Endodermal cell (in vitro differentiated cells): Measurements from ENCODE around the gene HUS1B. TPM values are rescaled to one million over a fixed set of nuclear protein-coding genes. Genes with fewer than 3 reads are reported as not detected.

Experiments used
- DNase-seq: peaks from one replicate; pipeline ENCODE4 v3.0.0-alpha.2; 2017
- H3K27ac ChIP-seq: 2 replicates; pipeline ENCODE4 v1.5.1; 2013; ENCODE audit warnings: mild to moderate bottlenecking, low read depth, low read length, moderate library complexity
- H3K27me3 ChIP-seq: 2 replicates; pipeline ENCODE4 v1.6.1; 2013; ENCODE audit warnings: mild to moderate bottlenecking, low read length, moderate library complexity; ENCODE audit not compliant: insufficient read depth, control insufficient read depth, poor library complexity, severe bottlenecking
- H3K36me3 ChIP-seq: 2 replicates; pipeline ENCODE4 v1.7.0; 2013; ENCODE audit warnings: mild to moderate bottlenecking, low read length, moderate library complexity; ENCODE audit not compliant: control insufficient read depth, insufficient read depth
- H3K4me1 ChIP-seq: one replicate; pipeline ENCODE4 v1.7.0; 2013; ENCODE audit warnings: low read length; ENCODE audit not compliant: control insufficient read depth, insufficient read depth
- H3K4me3 ChIP-seq: 2 replicates; pipeline ENCODE4 v1.5.1; 2013; ENCODE audit warnings: mild to moderate bottlenecking, low read length, moderate library complexity
- H3K9ac ChIP-seq: 2 replicates; pipeline ENCODE4 v1.6.1; 2013; ENCODE audit warnings: mild to moderate bottlenecking, low read length, moderate library complexity; ENCODE audit not compliant: poor library complexity, severe bottlenecking; ENCODE audit errors: extremely low read depth
- H3K9me3 ChIP-seq: 2 replicates; pipeline ENCODE4 v1.6.1; 2013; ENCODE audit warnings: mild to moderate bottlenecking, low read length, moderate library complexity; ENCODE audit not compliant: control insufficient read depth
- H3K27ac Mint-ChIP-seq: 2 replicates; pipeline ENCODE4 v1.8.0; 2020; ENCODE audit warnings: mixed read lengths
- H3K27me3 Mint-ChIP-seq: 2 replicates; pipeline ENCODE4 v1.8.0; 2021; ENCODE audit warnings: mild to moderate bottlenecking, mixed read lengths; ENCODE audit not compliant: insufficient read depth
- H3K36me3 Mint-ChIP-seq: 2 replicates; pipeline ENCODE4 v1.8.0; 2020; ENCODE audit warnings: low read depth, mixed read lengths
- H3K4me1 Mint-ChIP-seq: 2 replicates; pipeline ENCODE4 v1.8.0; 2020; ENCODE audit warnings: mixed read lengths
- H3K4me3 Mint-ChIP-seq: 2 replicates; pipeline ENCODE4 v1.8.0; 2020; ENCODE audit warnings: mild to moderate bottlenecking, moderate library complexity, mixed read lengths
- H3K9me3 Mint-ChIP-seq: 2 replicates; pipeline ENCODE4 v1.8.0; 2020; ENCODE audit warnings: mild to moderate bottlenecking, mixed read lengths
- WGBS, 2 experiments: methylation state at CpG; one replicate each; pipeline versions ENCODE4 v1.1.5 to v1.1.7; 2013; ENCODE audit warnings: missing lambda C conversion rate in 2 of 2, mixed read lengths in 1 of 2; ENCODE audit not compliant: insufficient coverage in 1 of 2, insufficient read length in 1 of 2; 5-methylcytosine and 5-hydroxymethylcytosine counted together
- long read RNA-seq, 4 experiments: library from polyadenylated mRNA in 2 of 4; library from RNA in 1 of 4; library from capped mRNA in 1 of 4; stranded (forward) in 3 of 4; unstranded in 1 of 4; transcript quantifications; one replicate each; pipeline ENCODE4 v2.0.0, GENCODE V29; 2020 to 2021; ENCODE audit warnings: inconsistent platforms in 1 of 4
- polyA plus RNA-seq, 2 experiments: library from polyadenylated mRNA; stranded (reverse); fragments of 50-300 nt; gene quantifications; one replicate each; pipeline ENCODE4 v1.2.3, GENCODE V29; 2013
- total RNA-seq, 2 donors: library from RNA; stranded (reverse); fragmentation: NEBNext Ultra II Directional in 1 of 2; extraction: Animal tissue kit (Norgen Biotek cat#: 25700) in 1 of 2; gene quantifications; 2 replicates in 1 of 2; 3 replicates in 1 of 2; pipeline ENCODE4 v1.2.1, GENCODE V29; 2021
- TF ChIP-seq, protein P1 (sequence below): fragments of 200-600 bp; sonication (generic); conservative IDR thresholded peaks from 2 replicates; pipeline ENCODE4 v1.5.0; 2021; ENCODE audit warnings: antibody characterized with exemption, mild to moderate bottlenecking

Gene HUS1B
- total RNA-seq = 1 to 10 TPM; 1.0 to 1.1 TPM
- polyA plus RNA-seq (2013, experiment 1 of 2) = not detected
- not detected for polyA plus RNA-seq (2013, experiment 2 of 2)
- long read RNA-seq, experiment 1 = 0 reads
- long read RNA-seq, experiment 2 = 0 reads
- long read RNA-seq, experiment 3 = 0 reads
- long read RNA-seq, experiment 4 = 0 reads

DNA sequence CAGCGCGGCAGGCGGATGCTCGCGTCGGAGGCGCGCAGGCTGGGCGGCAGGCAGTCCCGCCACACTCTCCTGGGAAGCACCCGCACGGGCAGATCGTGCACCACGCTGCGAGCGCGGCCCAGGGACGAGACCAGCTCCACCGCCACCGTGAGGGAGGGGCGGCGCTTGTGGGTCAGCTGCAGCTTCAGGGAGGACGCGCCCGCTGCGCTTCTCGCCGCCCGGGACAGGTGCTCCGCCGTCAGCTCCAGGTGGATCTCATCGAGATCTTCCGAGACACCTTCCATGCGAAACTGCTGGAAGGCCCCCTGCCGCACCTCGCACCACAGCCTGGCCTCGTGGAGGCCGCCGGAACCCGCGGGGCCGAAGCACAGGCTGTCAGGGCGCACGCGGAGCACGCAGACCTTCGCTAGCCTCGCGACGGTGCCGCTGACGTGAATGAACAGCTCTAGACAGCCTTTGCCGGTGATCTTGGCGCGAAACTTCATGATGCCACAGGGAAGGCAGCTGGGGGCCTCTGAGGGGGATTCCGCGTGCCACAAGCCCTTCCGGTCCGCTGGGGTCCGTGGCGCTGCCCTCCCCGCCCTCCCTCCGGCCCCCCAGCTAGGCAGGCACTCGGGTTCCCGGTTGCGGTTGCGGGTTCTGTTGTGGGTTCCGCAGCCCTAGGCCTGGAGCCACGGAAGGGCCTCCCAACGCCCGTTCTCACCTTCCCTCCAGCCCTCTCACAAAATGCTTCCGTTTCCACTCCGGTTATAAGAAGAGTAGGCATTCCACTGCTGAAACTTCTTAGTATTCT, at the start of gene HUS1B:
Gene HUS1B (minus strand): TSS at position 641 of the 793 bp plus-strand sequence. CDS start 156 bp downstream, at position 485.
- Mint-ChIP-seq H3K4me1 (peaks cover 25% of the 10 kb centered on the region), H3K9me3 (no peaks in the 10 kb centered on the region), H3K27ac (no peak within 1 kb of the TSS), H3K27me3 (no peaks in the 10 kb centered on the region), H3K36me3 (peaks cover 15% of the 10 kb centered on the region), H3K4me3 (no peak within 1 kb of the TSS)
- DNase-seq = no peak
- Histone ChIP-seq H3K36me3 (peaks cover 10% of the 10 kb centered on the region), H3K4me3 (no peak within 1 kb of the TSS), H3K27ac (no peak within 1 kb of the TSS), H3K9me3 (no peaks in the 10 kb centered on the region), H3K4me1 (peaks cover 10% of the 10 kb centered on the region), H3K27me3 (no peaks in the 10 kb centered on the region), H3K9ac (no peak within 1 kb of the TSS)
- TF ChIP-seq, protein P1, sequence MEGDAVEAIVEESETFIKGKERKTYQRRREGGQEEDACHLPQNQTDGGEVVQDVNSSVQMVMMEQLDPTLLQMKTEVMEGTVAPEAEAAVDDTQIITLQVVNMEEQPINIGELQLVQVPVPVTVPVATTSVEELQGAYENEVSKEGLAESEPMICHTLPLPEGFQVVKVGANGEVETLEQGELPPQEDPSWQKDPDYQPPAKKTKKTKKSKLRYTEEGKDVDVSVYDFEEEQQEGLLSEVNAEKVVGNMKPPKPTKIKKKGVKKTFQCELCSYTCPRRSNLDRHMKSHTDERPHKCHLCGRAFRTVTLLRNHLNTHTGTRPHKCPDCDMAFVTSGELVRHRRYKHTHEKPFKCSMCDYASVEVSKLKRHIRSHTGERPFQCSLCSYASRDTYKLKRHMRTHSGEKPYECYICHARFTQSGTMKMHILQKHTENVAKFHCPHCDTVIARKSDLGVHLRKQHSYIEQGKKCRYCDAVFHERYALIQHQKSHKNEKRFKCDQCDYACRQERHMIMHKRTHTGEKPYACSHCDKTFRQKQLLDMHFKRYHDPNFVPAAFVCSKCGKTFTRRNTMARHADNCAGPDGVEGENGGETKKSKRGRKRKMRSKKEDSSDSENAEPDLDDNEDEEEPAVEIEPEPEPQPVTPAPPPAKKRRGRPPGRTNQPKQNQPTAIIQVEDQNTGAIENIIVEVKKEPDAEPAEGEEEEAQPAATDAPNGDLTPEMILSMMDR = no peak
- WGBS, 2 experiments = 96 to 98% methylated on average over 67 to 73 of the region's 73 CpGs

DNA sequence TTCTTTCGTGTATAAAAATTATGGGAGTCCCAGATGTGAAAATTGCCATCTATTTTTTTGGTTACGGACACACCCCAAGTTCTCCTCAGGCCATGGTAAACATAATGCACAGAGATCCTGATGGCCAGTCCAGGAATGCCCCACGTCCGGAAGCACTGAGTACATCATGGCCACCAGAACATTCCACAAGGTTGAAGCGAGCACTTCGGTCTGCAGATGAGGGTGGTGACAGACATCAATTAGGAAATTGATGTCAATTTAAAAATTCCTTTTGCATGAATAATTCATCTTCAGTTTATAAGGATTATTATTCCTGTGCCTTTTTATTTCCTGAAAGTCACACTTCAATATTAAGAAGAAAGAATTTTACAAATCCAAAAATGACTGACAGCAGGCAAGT, 49.2 kb upstream of the HUS1B start:
- WGBS, 2 experiments = 93 to 94% methylated on average over 3 to 6 of the region's 6 CpGs
- no peak overlapping the region for H3K4me3 Mint-ChIP-seq
- H3K4me3 ChIP-seq = no peak overlapping the region
- no peak overlapping the region for H3K27ac ChIP-seq
- no peaks in the 10 kb centered on the region for H3K36me3 ChIP-seq
- H3K36me3 Mint-ChIP-seq = no peaks in the 10 kb centered on the region
- no peak overlapping the region for H3K27ac Mint-ChIP-seq
- peaks cover 4% of the 10 kb centered on the region for H3K4me1 ChIP-seq
- peaks cover 17% of the 10 kb centered on the region for H3K27me3 Mint-ChIP-seq
- H3K9me3 Mint-ChIP-seq = no peaks in the 10 kb centered on the region
- no peaks in the 10 kb centered on the region for H3K9me3 ChIP-seq
- DNase-seq = no peak
- H3K27me3 ChIP-seq = peaks cover 16% of the 10 kb centered on the region
- peaks cover 26% of the 10 kb centered on the region for H3K4me1 Mint-ChIP-seq
- no peak overlapping the region for H3K9ac ChIP-seq
- TF ChIP-seq, protein P1 = no peak

- DNase-seq = no peak
- Histone ChIP-seq H3K4me3 (no peak overlapping the region), H3K9ac (no peak overlapping the region), H3K9me3 (no peaks in the 10 kb centered on the region), H3K27me3 (peaks cover 5% of the 10 kb centered on the region), H3K27ac (no peak overlapping the region), H3K4me1 (peaks cover 4% of the 10 kb centered on the region), H3K36me3 (no peaks in the 10 kb centered on the region)
- H3K4me3 Mint-ChIP-seq = no peak overlapping the region
- H3K27me3 Mint-ChIP-seq = peaks cover 6% of the 10 kb centered on the region
- no peaks in the 10 kb centered on the region for H3K36me3 Mint-ChIP-seq
- TF ChIP-seq, protein P1 = no peak
- no peaks in the 10 kb centered on the region for H3K9me3 Mint-ChIP-seq
- WGBS, 2 experiments = 46 to 62% methylated on average over 2 to 4 of the region's 4 CpGs
- H3K27ac Mint-ChIP-seq = no peak overlapping the region
- peaks cover 20% of the 10 kb centered on the region for H3K4me1 Mint-ChIP-seq
Observed at GRCh38 chr6:705047-705446, 48.1 kb upstream of the HUS1B start.
